T-helper 2 cell (primary cell): ENCODE data around the gene STK17A.

Experiments used
- DNase-seq, 5 experiments: peaks; one replicate each; pipeline versions ENCODE4 v3.0.0 to v3.0.0-alpha.2; 2012 to 2022
- total RNA-seq, 2 donors: gene quantifications; one replicate each; lab custom pipeline; 2026; lab: John Stamatoyannopoulos, UW

The STK17A gene
- total RNA-seq, result 227 to 564 reads per million in 2 donors

DNA sequence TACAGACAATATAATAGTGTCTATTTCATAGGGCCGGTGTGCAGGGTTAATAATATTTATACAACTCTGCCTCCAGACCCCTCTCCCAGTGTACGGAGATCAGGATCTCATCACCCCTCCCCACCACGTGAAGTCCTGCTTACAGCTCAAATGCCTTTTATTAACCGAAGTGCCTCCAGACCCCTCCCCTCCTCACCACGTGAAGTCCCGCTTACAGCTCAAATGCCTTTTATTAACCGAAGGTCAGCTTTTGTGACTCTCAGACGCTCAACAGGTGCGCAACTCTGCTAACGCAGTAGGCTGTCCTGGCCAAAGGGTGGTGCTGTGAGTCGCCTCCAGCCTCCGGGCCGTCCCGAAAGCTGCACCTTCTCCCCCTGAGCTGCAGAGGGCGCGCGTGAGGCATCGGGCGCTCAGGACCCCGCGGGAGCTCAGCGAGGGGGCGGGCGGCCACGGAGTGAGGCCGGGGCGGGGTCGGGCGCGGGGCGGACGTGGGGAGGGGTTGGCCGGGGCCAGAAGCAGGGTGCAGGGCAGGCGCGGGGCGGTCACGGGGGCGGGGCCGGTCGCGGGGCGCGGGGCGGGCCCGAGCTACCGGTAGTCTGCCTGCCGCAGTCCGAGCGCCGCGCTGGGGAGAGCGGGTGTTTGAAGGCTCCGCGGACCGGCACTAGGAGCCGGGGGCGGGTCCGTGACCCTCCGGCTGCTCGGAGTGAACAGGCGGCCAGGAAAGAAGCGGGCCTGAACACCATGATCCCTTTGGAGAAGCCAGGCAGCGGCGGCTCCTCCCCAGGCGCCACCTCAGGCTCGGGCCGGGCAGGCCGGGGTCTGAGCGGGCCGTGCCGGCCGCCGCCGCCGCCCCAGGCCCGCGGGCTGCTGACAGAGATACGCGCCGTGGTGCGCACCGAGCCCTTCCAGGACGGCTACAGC is at the start of gene STK17A:
Gene STK17A (plus strand): TSS at position 606 of the 921 bp plus-strand sequence. CDS start 136 bp downstream, at position 742.
- peak; percentile 90 to 93 (median 91) for DNase-seq

DNA sequence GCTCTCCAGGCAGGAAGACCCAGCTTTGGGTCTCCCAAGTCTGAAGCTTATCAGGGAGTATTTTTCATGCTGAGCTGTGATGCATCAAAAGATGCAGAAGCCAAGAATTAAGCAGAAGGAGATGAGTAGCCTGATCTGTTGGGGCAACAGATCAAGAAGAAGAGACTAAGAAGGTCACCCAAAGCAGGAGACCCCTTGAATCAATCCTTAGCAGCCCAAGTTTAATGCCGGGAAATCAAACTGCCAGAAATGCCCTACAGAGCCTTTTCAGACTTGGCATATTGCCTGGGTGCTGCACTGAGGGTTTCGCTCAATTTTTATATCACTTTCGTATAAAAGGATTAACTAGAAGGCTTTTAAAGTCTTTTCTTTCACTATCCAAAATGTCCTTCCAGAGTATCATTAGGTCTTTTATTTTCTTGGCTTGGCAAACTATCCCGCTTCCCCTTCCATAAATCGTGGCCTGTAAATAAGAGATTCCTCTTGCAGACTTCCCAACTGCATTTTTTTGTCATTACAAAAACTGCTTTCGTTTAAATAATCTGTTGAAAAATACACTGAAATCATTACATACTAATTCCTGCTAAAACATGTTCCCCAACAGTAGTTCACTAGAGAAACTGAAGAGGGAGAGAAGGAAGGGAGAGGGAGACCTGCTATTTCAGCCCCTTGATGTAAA is 49.0 kb upstream of the STK17A start:
- DNase-seq, result no peak

DNA sequence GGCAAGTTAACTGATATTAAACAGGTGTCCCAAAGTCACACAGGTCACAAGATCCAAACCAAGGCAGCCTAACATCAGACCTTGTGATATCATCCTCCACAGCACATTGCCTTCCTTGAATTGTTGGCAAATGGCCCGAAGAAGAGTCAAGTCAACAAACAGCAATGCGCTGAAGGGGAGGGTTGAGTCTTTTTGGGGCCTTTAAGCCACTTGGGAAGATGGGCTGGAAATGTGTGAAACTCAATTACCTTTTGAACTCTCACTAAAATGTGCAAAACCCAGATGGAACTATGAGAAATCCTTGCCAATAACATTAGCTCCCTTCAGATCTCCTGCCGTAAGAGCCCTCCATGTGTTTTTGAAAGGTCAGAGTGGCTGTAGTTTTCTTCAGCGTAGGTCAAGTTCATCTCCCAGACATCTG is 47.9 kb upstream of the STK17A start:
- no peak for DNase-seq

DNA sequence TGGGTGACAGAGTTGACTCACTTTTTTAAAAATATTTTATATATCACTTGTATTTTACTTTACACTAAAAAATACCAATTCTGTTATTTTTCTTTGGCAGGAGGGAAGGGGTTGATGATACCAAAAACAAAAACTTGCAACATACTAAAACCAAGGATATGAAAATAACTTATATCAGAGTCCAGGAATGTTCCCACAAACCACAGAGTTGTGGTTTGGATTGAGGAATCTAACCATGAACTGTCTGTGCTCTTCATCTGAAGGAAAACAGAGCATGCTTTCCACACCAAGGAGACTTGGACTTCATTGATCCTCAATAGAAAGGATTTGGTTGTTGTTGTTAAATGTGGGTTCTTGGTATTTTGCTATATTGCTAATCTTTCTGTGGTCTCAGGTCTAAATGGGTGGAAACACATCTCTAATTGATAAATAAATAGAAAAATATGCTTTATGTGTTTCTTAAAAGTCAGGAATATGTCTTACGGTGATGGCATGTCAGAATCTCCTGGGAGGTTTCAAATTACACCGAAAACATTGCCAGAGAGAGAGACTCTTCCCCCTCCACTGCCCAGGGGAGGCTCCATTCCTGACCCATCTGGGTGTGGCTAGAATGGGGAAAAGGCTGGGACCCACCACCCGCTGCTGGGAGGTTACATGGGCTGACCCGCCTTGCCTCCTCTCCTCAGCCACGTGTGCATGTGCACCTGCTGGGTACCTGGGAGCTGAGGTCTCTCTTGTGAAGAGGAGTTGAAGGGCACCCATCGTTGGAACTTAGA is 46.9 kb upstream of the STK17A start:
- no peak for DNase-seq

DNA sequence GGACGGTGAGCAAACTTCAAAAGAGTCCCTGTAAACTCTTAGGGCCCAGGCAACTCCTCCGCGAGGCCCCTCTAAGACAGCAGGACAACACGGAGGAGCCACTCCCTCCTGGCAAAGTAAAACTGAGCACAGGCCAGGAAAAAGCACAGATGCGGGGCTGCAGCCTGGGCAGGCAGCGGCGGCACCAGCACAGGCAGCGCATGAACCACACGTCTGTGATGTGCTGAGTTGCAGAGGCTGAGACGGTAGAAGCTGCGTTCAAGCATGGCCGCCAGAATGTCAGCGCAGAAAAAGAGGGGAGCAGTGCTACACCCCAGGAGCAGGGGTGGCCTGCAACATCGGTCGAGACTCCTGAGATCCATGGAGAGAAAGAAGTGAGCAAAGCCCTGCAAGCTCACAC is 46.1 kb upstream of the STK17A start:
- no peak for DNase-seq

DNA sequence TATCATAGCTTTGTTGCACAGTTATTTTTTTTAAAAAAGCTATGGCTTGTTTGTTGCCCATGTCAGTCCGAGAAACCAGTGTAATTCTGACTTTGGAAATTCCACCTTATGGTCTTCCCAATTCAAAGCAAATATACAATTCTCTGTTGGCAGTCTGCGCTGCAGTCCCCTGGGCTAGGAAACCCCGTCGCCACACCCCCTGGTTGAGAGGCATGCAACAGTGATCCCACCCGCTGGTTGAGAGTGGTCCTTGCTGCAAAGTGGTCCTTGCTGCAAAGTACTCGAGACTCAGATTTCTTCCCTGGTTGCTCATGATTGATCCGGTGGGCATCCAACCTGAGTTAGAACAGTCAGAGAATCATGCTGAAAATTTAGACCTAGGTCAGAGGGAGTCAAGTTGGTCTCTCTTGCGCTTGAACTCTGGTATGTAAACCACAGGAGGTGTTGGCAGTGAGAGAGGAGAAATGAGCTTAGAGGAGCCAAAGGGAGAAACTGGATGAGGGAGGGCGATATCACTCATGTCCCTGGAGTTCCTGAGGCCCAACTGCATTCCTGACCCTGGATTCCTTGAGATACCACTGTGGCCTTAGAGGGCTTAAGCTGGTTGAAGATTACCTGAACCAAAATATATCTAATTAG is 45.0 kb upstream of the STK17A start:
- no peak for DNase-seq

DNA sequence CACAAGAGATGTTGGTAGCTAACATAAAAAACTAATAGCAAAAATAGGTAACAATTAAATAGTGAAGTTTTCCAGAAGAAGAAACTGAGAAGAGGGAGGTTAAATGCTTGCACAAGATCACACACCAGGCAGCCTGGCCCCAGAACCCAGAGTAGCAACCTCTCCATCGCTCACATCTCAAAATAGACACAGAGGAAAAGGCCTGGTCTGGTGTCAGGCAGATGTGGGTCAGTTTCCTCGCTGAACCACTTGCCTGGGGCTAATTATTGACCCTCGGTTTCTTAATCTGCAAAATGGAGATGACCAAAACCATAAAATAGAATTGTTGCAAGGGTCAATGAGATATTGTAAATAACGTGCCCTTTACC is 44.5 kb upstream of the STK17A start:
- DNase-seq, result no peak

DNA sequence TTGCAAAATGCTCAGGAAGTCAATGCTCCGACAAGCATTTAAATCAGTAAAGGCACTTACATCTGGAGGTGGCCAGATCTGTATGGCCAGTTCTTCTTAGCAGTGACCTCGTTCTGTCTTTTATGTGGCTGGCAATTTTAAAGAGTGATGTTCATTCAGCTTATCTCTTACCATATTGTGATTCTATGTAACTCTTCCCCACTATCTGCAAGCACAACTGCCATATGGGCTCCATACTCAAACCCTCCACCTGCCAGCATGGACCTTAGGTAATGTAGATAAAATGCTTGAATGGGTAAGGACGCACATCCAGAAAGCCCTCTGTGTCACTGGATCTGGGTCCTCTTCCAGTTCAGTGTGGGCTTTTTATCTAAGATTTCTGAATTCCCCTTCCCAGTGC is 42.4 kb upstream of the STK17A start:
- DNase-seq, result no peak

DNA sequence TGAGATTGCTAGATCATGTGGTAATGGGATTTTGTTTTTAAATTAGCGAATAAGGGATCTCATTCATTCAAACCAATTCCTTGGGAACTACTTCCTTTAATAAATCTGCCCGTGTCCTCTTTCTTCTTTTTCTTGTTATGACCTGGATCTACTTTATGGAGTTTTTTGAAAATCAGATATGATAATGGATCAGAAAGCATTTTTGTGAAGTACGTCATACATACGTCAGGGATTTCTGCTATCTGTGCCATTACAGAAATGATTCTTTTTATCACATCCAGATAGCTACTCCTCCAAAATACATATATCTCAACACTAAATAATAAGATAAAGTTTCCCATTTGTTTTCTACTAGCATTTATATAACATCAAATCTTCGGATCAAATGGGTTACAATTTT is 40.2 kb upstream of the STK17A start:
- no peak for DNase-seq

DNA sequence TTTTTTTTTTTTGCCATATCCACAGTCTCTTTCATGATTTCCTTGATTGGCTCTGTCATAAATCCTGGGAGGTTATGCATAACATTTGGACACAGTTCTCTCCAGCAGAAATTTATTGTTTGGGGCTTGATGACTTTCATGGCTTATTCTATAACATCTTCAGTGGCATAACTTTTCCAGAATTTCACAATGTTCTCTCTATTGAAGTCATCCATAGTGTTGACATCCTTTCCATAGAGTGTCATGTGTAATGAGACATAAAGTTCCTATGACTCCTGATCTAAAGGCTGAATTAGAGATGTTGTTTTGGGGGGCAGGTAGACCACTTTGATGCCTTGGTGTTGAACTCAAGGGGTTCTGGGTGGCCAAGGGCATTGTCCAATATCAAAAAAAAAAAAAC is 36.7 kb upstream of the STK17A start:
- DNase-seq, result no peak

DNA sequence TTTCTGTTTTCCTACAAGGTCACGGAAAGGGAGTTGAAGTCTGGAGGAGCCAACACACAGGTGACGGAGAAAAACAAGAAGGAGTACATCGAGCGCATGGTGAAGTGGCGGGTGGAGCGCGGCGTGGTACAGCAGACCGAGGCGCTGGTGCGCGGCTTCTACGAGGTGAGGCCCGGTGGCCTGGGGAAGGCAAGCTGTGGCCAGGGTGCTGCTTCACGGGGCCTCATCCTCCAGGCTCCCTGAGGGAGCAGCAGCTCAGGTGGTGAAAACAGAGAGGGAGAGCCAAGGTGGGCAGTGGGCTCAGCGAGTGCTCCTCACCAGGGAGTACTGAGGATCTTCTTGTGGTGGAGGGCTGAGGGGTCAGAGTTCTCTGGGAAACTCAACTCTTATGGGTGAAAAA is 32.5 kb upstream of the STK17A start:
- DNase-seq, result no peak

DNA sequence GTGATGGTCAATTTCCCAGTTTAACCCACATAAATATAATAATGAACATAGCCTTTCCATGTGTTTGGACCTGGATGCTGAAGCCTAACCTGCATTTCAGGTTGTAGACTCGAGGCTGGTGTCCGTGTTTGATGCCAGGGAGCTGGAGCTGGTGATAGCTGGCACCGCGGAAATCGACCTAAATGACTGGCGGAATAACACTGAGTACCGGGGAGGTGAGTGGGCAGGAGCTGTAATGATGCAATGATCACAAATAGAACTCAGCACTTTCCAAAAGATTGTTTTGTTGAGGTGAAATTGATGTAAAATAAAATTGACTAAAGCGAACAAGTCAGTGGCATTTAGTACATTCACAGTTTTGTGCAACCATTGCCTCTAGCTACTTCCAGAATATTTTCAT is 30.8 kb upstream of the STK17A start:
- DNase-seq, result no peak

DNA sequence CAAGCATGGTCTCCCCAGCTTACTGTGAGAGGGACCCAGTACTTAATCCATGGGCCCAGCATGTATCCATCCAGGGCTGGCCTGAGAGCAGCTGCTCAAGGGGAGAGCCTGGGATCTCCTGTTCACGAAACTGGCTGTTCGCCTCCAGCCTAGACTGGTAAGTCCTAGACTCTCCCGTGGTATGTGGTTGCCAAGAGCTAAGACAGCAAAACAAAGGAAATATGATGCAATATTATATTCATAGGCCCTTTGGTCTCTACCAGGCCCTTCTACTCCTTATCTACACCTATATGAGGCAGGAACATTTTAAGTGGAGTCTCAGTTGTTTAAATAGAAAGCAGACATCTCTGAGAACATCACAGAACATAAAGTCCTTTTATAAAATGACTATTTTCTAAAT is 28.9 kb upstream of the STK17A start:
- DNase-seq, result no peak

DNA sequence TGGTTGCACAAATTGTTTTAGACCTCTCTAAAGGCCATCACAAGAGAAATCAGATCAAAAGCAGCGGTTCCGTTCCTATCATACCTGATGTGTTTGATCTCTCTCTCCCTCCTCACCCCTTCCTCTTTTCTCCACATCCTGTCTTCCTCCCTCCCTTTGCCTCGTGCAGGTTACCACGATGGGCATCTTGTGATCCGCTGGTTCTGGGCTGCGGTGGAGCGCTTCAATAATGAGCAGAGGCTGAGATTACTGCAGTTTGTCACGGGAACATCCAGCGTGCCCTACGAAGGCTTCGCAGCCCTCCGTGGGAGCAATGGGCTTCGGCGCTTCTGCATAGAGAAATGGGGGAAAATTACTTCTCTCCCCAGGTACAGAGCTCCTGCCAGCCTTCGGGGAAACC is 28.5 kb upstream of the STK17A start:
- DNase-seq, result peak in 1 of 5 experiments; percentile 47

DNA sequence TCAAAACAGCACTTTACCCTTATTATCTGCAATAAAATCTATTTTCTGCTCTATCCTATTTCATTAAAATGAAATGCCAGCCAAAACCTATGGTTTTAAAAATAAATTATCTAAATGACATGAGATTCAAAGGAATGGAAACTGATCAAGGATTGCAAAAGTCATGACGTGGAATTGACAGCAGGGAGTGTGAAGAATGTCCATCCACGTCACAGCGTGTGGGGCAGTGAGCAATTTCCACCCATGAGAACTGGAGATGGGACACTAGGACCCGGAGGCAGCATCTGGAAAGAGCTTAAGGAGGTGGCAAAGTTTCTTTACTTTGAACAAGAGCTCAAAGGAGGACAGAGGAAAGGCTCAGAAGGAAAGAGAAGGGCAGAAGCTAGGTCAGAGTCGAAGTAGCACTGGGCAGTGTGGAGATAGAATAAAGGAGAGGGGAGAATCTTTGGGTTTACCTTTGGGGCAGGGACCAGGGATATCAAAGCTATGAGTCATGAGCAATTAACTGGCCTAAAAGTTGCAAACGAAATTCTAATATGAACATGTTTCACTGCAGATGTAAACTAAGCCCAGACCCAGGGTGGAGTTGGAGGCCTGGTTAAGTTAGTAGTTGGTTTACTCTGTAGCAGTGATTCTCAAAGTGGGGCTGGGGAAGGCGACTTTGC is 24.9 kb upstream of the STK17A start:
- no peak for DNase-seq

DNA sequence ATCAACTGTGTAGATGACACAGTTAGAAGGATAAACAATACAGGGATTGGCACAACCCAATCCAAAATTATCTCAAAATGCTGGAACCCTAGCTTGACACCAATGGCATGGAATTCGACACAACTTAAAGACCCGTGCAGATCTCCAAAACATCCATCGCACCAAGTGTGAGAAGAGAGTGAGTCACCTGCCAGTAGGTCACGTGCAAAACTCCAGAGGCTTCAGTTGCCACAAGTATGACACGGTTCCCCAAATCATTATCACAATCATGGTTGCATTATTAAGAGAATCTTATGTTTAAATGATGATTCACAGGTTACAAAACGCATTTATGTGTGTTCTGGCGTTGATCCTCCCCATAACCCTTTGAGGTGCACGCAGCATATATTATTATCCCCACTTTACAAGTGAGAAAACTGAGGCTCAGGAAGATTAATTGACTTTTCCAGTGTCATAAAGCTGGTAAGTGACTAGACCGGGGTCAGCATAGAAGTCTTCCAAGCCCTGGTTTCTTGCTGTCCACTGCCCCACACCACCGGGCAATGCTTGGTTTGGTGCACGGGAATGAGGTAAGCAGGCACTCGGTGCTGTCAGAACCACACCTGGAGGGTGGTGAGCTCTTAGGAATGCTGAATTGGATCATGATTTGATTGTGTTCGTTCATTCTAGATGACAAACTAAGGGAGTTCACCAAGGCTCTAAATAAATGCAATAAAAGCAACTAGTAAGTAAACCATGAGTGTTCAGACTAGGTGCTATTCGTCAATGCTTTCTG is 23.6 kb upstream of the STK17A start:
- no peak for DNase-seq

DNA sequence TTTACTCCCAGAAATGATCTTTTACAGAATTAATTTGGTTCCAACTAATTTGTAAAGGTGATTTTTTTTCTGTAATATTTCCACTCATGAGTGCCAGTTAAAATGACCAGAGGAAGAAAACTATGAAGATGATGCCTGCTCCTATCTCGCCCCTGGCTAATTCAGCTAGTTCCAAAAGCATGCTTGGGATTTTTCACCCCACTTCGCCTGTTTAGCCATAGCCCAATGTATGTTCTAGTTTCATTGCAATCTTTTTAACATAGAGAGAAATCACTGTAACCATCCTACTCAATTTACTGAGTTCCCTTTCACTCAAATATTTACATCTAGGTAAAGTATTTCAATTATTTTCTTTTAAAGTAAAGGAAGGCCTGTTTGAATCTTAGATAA is 23.0 kb upstream of the STK17A start:
- DNase-seq, result no peak

DNA sequence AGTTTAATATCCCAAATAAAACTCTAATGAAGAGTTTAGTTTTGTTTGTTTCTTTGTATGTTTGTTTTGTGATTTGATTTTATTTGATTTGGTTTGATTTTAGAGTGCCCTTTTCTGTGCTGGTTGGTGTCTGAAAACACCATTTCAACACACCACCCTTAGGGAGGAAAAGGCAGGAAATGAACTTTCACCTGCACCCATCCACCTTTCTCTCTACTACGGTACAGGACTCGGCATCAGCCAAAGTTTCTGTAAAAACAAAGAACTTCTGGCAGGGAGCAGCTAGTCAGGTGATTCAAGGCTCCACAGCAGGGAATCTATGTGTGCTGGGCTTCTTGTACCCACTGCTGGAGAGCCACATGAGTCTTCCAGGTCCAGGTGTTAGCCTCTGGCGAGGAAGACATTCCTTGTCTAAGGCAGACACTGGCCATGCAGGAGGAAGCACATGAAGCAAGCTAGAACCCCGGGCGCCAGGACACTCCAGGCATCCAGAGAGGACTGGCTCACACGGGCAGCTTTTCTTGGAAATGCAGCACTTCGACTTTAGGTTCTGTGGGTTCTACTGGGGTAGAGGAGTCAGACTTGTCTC is 22.1 kb upstream of the STK17A start:
- DNase-seq, result no peak

DNA sequence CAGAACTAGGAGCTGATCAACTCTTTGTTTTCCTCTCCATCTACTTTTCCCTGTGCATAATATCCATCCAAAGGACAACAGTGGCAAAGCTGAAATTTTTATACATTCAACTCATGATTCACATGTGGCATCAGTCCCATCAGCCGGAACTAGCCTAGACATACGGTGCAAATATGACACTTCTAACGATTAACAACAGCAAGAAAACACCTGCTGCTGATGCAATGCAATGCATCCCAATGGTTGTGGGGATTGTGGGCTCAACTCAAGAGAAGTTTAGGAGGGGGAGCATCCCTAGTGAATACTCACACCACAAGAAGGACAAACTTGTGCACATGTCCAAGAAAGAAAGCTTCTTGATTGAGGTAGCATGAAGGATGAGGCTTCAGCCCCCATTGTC is 20.5 kb upstream of the STK17A start:
- DNase-seq, result no peak

DNA sequence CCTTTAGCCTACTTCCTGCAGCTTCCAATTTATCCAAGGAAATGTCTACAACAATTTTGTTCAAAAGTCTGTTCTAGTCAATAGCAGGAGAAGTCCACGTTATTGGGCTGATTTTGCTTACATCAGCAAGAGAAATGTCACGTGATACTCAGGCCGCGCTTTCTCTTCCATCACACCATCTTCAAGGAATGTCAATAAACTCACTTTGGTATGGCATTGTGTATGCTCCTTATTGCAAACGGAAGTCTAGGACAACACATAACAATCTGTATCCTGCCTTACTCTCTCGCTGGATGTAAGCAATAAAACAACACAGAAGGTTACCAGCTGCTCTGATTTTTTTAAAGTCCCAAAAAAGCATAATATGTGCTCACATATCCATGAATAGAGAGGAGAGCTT is 17.1 kb upstream of the STK17A start:
- no peak for DNase-seq

DNA sequence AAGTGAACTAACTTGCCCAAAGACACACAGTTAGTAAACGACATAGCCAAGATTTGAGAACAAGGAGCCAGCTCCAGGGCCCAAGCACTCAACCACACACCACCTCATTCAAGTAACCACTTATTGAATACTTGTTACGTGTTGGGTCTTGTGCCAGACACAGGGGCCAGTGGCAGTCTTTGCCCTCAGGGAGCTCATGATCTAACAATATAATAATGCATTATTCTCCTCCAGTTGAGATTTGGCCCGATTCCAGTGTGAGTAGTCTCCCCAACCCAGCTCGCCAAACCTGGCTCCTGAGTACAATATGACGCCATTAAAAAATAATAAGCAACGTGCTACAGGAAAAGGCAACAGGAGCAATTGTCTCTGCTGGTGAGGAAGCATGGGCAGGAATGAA is 14.4 kb upstream of the STK17A start:
- DNase-seq, result no peak
